Measurements from ENCODE around the gene EHMT1. TPM values are rescaled to one million over a fixed set of nuclear protein-coding genes. Genes with fewer than 3 reads are reported as not detected.

Gene EHMT1
- total RNA-seq, 1 donor = 46.3 TPM

DNA sequence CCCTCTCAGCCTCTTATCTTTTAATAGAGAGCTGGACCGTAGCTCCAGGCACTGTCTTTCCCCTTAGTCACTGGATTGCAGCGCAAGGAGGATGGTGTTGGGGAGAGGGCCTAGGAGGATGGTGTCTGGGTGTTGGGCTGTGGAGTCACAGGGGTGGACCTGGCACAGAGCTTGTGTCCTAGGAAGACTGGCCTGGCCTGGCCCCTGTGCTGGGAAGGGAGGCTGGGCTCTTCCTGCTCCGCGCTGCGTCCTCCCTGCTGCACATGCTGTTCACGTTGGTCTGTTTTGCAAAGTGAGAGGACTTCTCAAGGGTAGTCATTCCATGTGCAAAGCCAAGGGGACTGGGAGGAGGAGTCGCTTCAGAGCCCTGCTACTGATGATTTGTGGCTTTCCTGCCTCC lies 123.9 kb downstream of the EHMT1 start:
- peaks cover 19% of the 10 kb centered on the region for H3K36me3 ChIP-seq (ENCODE audit: insufficient read depth, low read length)
- H3K9me3 ChIP-seq (ENCODE audit: low read depth, low read length) = no peaks in the 10 kb centered on the region
- H3K4me2 ChIP-seq (ENCODE audit: insufficient read depth, low read length) = no peak overlapping the region
- no peaks in the 10 kb centered on the region for H3K4me1 ChIP-seq (ENCODE audit: insufficient read depth, low read length)
- no peak for DNase-seq (ENCODE audit: insufficient read length, low spot score, missing footprints)
- H4K20me1 ChIP-seq (ENCODE audit: insufficient read depth, low read length) = peaks cover 17% of the 10 kb centered on the region
- no peak overlapping the region for H2AFZ ChIP-seq (ENCODE audit: low read length)
- no peak overlapping the region for H3K4me3 ChIP-seq (ENCODE audit: insufficient read depth, low read length)
- no peak overlapping the region for H3K27ac ChIP-seq (ENCODE audit: low read depth, low read length)
- H3K27me3 ChIP-seq (ENCODE audit: insufficient read depth, low read length) = no peaks in the 10 kb centered on the region
- peaks cover 3% of the 10 kb centered on the region for H3K79me2 ChIP-seq (ENCODE audit: insufficient read depth, low read length)
- TF ChIP-seq, protein P1, sequence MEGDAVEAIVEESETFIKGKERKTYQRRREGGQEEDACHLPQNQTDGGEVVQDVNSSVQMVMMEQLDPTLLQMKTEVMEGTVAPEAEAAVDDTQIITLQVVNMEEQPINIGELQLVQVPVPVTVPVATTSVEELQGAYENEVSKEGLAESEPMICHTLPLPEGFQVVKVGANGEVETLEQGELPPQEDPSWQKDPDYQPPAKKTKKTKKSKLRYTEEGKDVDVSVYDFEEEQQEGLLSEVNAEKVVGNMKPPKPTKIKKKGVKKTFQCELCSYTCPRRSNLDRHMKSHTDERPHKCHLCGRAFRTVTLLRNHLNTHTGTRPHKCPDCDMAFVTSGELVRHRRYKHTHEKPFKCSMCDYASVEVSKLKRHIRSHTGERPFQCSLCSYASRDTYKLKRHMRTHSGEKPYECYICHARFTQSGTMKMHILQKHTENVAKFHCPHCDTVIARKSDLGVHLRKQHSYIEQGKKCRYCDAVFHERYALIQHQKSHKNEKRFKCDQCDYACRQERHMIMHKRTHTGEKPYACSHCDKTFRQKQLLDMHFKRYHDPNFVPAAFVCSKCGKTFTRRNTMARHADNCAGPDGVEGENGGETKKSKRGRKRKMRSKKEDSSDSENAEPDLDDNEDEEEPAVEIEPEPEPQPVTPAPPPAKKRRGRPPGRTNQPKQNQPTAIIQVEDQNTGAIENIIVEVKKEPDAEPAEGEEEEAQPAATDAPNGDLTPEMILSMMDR (IDR thresholded peaks at IDR 0.05; ENCODE audit: extremely low read depth, low read depth, low read length) = no peak

DNA sequence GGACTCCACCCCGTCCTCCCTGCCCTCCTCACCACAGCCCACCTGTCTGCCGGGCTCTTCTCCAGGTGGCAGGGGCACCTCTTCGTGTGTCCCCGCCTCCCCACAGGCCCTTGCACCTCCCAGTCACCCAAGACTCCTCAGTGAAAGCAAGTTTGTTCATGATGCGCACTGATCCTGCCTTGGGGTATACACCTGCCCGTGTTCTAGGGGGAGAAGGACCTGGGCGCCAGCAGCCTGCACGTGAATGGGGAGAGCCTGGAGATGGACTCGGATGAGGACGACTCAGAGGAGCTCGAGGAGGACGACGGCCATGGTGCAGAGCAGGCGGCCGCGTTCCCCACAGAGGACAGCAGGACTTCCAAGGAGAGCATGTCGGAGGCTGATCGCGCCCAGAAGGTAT lies 124.9 kb downstream of the EHMT1 start:
- H3K9me3 ChIP-seq (ENCODE audit: low read depth, low read length) = no peaks in the 10 kb centered on the region

DNA sequence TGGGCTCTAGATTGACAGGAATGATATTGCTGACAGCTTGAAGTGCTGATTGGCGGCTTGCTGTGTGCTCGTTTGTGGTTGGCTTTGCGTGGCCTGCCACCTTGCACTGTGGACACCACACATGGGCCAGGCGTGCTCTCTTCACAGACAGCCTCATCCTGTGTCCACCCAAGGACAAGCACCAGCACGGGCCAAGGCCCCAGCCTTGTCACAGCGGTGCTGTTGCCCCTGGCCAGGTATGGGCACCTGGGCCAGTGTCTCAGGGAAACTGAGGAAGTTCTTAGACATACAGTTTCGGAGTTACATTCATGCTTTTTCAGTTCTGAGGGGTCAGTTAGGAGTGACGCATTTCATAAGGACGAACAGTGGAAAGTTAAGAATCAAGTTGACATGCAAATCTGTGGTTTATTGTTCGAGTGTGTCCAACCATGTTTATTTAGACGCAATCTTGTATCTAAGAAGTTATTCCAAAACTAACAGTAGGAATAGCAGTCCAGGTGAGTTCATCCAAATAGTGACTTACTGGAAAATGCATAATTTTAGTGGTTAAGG lies 125.9 kb downstream of the EHMT1 start:
- H2AFZ ChIP-seq (ENCODE audit: low read length) = no peak overlapping the region
- H3K79me2 ChIP-seq (ENCODE audit: insufficient read depth, low read length) = peaks cover 8% of the 10 kb centered on the region
- H3K4me2 ChIP-seq (ENCODE audit: insufficient read depth, low read length) = no peak overlapping the region
- H3K9me3 ChIP-seq (ENCODE audit: low read depth, low read length) = no peaks in the 10 kb centered on the region
- TF ChIP-seq, protein P1 (IDR thresholded peaks at IDR 0.05; ENCODE audit: extremely low read depth, low read depth, low read length) = no peak
- no peaks in the 10 kb centered on the region for H3K4me1 ChIP-seq (ENCODE audit: insufficient read depth, low read length)
- H3K4me3 ChIP-seq (ENCODE audit: insufficient read depth, low read length) = no peak overlapping the region
- H3K27ac ChIP-seq (ENCODE audit: low read depth, low read length) = no peak overlapping the region
- peaks cover 18% of the 10 kb centered on the region for H4K20me1 ChIP-seq (ENCODE audit: insufficient read depth, low read length)
- peaks cover 19% of the 10 kb centered on the region for H3K36me3 ChIP-seq (ENCODE audit: insufficient read depth, low read length)
- no peak for DNase-seq (ENCODE audit: insufficient read length, low spot score, missing footprints)
- H3K27me3 ChIP-seq (ENCODE audit: insufficient read depth, low read length) = no peaks in the 10 kb centered on the region

More for the DNA sequence above, 124.9 kb downstream of the EHMT1 start:
- TF ChIP-seq, protein P1 (IDR thresholded peaks at IDR 0.05; ENCODE audit: extremely low read depth, low read depth, low read length) = no peak
- Histone ChIP-seq H4K20me1 (ENCODE audit: insufficient read depth, low read length) (peaks cover 18% of the 10 kb centered on the region), H3K79me2 (ENCODE audit: insufficient read depth, low read length) (peaks cover 6% of the 10 kb centered on the region), H3K27me3 (ENCODE audit: insufficient read depth, low read length) (no peaks in the 10 kb centered on the region), H3K4me3 (ENCODE audit: insufficient read depth, low read length) (no peak overlapping the region), H3K27ac (ENCODE audit: low read depth, low read length) (no peak overlapping the region), H3K4me2 (ENCODE audit: insufficient read depth, low read length) (no peak overlapping the region), H3K4me1 (ENCODE audit: insufficient read depth, low read length) (no peaks in the 10 kb centered on the region), H3K36me3 (ENCODE audit: insufficient read depth, low read length) (peaks cover 19% of the 10 kb centered on the region), H2AFZ (ENCODE audit: low read length) (no peak overlapping the region)
- no peak for DNase-seq (ENCODE audit: insufficient read length, low spot score, missing footprints)

GRCh38 chr9:137745541-137745991 lies 126.8 kb downstream of the EHMT1 start:
- Histone ChIP-seq H3K27ac (ENCODE audit: low read depth, low read length) (no peak overlapping the region), H3K27me3 (ENCODE audit: insufficient read depth, low read length) (no peaks in the 10 kb centered on the region), H3K4me3 (ENCODE audit: insufficient read depth, low read length) (no peak overlapping the region), H2AFZ (ENCODE audit: low read length) (no peak overlapping the region), H3K36me3 (ENCODE audit: insufficient read depth, low read length) (peaks cover 19% of the 10 kb centered on the region), H3K79me2 (ENCODE audit: insufficient read depth, low read length) (peaks cover 13% of the 10 kb centered on the region), H3K9me3 (ENCODE audit: low read depth, low read length) (no peaks in the 10 kb centered on the region), H4K20me1 (ENCODE audit: insufficient read depth, low read length) (peaks cover 16% of the 10 kb centered on the region), H3K4me1 (ENCODE audit: insufficient read depth, low read length) (no peaks in the 10 kb centered on the region), H3K4me2 (ENCODE audit: insufficient read depth, low read length) (no peak overlapping the region)
- no peak for DNase-seq (ENCODE audit: insufficient read length, low spot score, missing footprints)
- TF ChIP-seq, protein P1 (IDR thresholded peaks at IDR 0.05; ENCODE audit: extremely low read depth, low read depth, low read length) = no peak
